ENCODE results near the gene DAB1. TPM values are rescaled to one million over a fixed set of nuclear protein-coding genes. Genes with fewer than 3 reads are reported as not detected.
A peak's percentile ranks its signal among the peaks of the same experiment; 100 is the strongest.

Gene DAB1
- total RNA-seq, 2 donors from 2014 or later, result not detected

- no peaks in the 10 kb centered on the region for H3K36me3 ChIP-seq
- ATAC-seq (ENCODE audit: insufficient number of reproducible peaks, low FRiP score, low read depth) (no peak), DNase-seq (ENCODE audit: low spot score) (no peak)
- H3K27ac ChIP-seq, result no peak overlapping the region
- no peaks in the 10 kb centered on the region for H3K27me3 ChIP-seq (replicated peaks; ENCODE audit: insufficient read depth)
- H3K9me3 ChIP-seq, result no peaks in the 10 kb centered on the region
- H3K4me1 ChIP-seq (ENCODE audit: control insufficient read depth in 1 of 2, low read depth in 2 of 2), result peaks cover 0 to 24% of the 10 kb centered on the region in 2 donors
- TF ChIP-seq CTCF (IDR thresholded peaks at IDR 0.05), result no peak
- peak overlapping the region; percentile 47 for H3K4me3 ChIP-seq
Measured at GRCh38 chr1:57424231-57425027, 569 bp upstream of the DAB1 start.

- no peak for DNase-seq (ENCODE audit: low spot score)
- H3K27me3 ChIP-seq (replicated peaks; ENCODE audit: insufficient read depth), result no peaks in the 10 kb centered on the region
- TF ChIP-seq CTCF (IDR thresholded peaks at IDR 0.05), result no peak
Measured at GRCh38 chr1:57423135-57423655, 665 bp downstream of the DAB1 start.

GRCh38 chr1:57422271-57423134, 1.4 kb downstream of the DAB1 start:
- H3K27me3 ChIP-seq (replicated peaks; ENCODE audit: insufficient read depth), result no peaks in the 10 kb centered on the region

More at GRCh38 chr1:57423135-57423655, 665 bp downstream of the DAB1 start:
- no peak for ATAC-seq (ENCODE audit: insufficient number of reproducible peaks, low FRiP score, low read depth)
- no peak overlapping the region for H3K27ac ChIP-seq
- no peaks in the 10 kb centered on the region for H3K36me3 ChIP-seq
- H3K4me3 ChIP-seq, result no peak overlapping the region
- H3K9me3 ChIP-seq, result no peaks in the 10 kb centered on the region
- peaks cover 0 to 24% of the 10 kb centered on the region in 2 donors for H3K4me1 ChIP-seq (ENCODE audit: control insufficient read depth in 1 of 2, low read depth in 2 of 2)

GRCh38 chr1:57421806-57422205, 2.1 kb downstream of the DAB1 start:
- Histone ChIP-seq H3K4me3 (no peak overlapping the region), H3K4me1 (ENCODE audit: control insufficient read depth in 1 of 2, low read depth in 2 of 2) (peaks cover 0 to 24% of the 10 kb centered on the region in 2 donors), H3K36me3 (no peaks in the 10 kb centered on the region), H3K9me3 (no peaks in the 10 kb centered on the region), H3K27me3 (replicated peaks; ENCODE audit: insufficient read depth) (no peaks in the 10 kb centered on the region), H3K27ac (no peak overlapping the region)
- no peak for TF ChIP-seq CTCF (IDR thresholded peaks at IDR 0.05)
- ATAC-seq (ENCODE audit: insufficient number of reproducible peaks, low FRiP score, low read depth) (no peak), DNase-seq (ENCODE audit: low spot score) (no peak)

More at GRCh38 chr1:57422271-57423134, 1.4 kb downstream of the DAB1 start:
- no peak for TF ChIP-seq CTCF (IDR thresholded peaks at IDR 0.05)
- H3K27ac ChIP-seq, result no peak overlapping the region
- H3K9me3 ChIP-seq, result no peaks in the 10 kb centered on the region
- no peak overlapping the region for H3K4me3 ChIP-seq
- ATAC-seq (ENCODE audit: insufficient number of reproducible peaks, low FRiP score, low read depth), result no peak
- peaks cover 0 to 24% of the 10 kb centered on the region in 2 donors for H3K4me1 ChIP-seq (ENCODE audit: control insufficient read depth in 1 of 2, low read depth in 2 of 2)
- DNase-seq (ENCODE audit: low spot score), result no peak
- no peaks in the 10 kb centered on the region for H3K36me3 ChIP-seq
